ENCODE results near the gene ENOX2. TPM values are rescaled to one million over a fixed set of nuclear protein-coding genes. Genes with fewer than 3 reads are reported as not detected.

ENOX2 gene
- polyA plus RNA-seq, 1 donor (not counting 4 experiments of a cell fraction or from before 2014, with no cell fraction given): 24.5 TPM

DNA sequence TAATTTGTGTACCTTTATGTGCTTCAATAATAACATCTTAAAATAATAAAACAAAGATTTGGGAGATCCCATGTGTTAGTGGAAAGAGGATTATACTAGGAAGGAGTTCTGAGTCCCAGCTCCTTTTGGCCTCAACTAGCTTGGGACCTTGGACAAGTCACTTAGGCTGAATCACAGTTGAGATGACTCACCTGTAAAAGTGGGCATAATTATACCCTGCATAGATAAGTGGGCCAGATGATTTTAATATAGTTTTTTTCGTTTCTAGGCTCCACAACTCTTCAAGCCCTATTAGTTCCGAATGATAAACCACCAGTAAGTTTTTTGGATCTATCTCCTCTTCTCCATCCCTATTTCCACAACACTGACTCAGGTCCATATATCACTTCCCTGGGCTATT, 131.8 kb downstream of the ENOX2 start:
- no peak overlapping the region for H2AFZ ChIP-seq (ENCODE audit: control insufficient read depth, low read length)
- H3K9ac ChIP-seq (ENCODE audit: control insufficient read depth, extremely low read depth, insufficient read depth, low read length): no peak overlapping the region
- H3K79me2 ChIP-seq (ENCODE audit: control insufficient read depth, insufficient read depth, low read length): no peaks in the 10 kb centered on the region
- no peaks in the 10 kb centered on the region for H3K9me3 ChIP-seq (ENCODE audit: control insufficient read depth, low read depth, low read length)
- no peak for TF ChIP-seq EZH2 (IDR thresholded peaks at IDR 0.05; ENCODE audit: low read length)
- TF ChIP-seq CTCF (optimal IDR thresholded peaks at IDR 0.05 in 1 of 3, IDR thresholded peaks at IDR 0.05 in 1 of 3, conservative IDR thresholded peaks at IDR 0.05 in 1 of 3; ENCODE audit: extremely low read depth in 1 of 3, insufficient read depth in 2 of 3, low read length in 3 of 3): no peak
- H3K27ac ChIP-seq (ENCODE audit: control insufficient read depth, insufficient read depth, low read length): peak overlapping the region; percentile 70
- H3K4me3 ChIP-seq (ENCODE audit: control insufficient read depth in 2 of 3, extremely low read depth in 1 of 3, insufficient read depth in 2 of 3, low read depth in 1 of 3, low read length in 3 of 3): no peak overlapping the region
- H3K4me1 ChIP-seq (ENCODE audit: control insufficient read depth, extremely low read depth, insufficient read depth, low read length): peaks cover 31% of the 10 kb centered on the region
- H3K27me3 ChIP-seq (ENCODE audit: control insufficient read depth, extremely low read depth, insufficient read depth, low read length): no peaks in the 10 kb centered on the region
- peak overlapping the region; percentile 20 for H3K4me2 ChIP-seq (ENCODE audit: control insufficient read depth, extremely low read depth, insufficient read depth, low read depth, low read length)
- H4K20me1 ChIP-seq (ENCODE audit: control insufficient read depth, extremely low read depth, insufficient read depth, low read length): no peaks in the 10 kb centered on the region
- no peak for DNase-seq (ENCODE audit: low read depth, low spot score)
- H3K36me3 ChIP-seq (ENCODE audit: control insufficient read depth in 2 of 2, extremely low read depth in 1 of 2, insufficient read depth in 2 of 2, low read length in 2 of 2): no peaks in the 10 kb centered on the region
- FAIRE-seq: no peak
- no peaks in the 10 kb centered on the region for H3K9me1 ChIP-seq (ENCODE audit: control insufficient read depth, extremely low read depth, insufficient read depth, low read length)
- dilution Hi-C loops (cut with MboI; ENCODE audit: extremely low pct_ligation_motif_present, low sequenced_read_pairs): no loop called here

DNA sequence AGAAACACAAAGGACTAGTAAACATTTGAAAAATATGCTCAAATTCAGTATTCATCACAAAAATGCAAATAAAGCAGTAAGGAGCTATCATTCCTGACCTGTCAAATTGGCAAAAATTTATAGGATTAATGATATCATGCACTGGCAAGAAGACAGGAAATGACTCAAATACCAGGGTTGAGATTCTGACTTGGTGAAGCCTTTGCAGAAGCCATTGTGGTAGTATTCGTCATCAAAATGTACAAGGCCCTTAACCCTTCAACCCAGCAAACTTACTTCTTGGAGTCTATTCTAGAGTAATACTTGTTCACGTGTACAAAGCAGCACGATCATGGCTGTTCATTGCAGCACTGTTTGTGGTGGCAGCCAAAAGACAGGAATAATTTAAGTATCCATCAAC, 132.4 kb downstream of the ENOX2 start:
- no peak overlapping the region for H3K9ac ChIP-seq (ENCODE audit: control insufficient read depth, extremely low read depth, insufficient read depth, low read length)
- peak; percentile 71 for FAIRE-seq
- peak overlapping the region; percentile 20 for H3K4me2 ChIP-seq (ENCODE audit: control insufficient read depth, extremely low read depth, insufficient read depth, low read depth, low read length)

More for the DNA sequence above, 132.4 kb downstream of the ENOX2 start:
- H2AFZ ChIP-seq (ENCODE audit: control insufficient read depth, low read length): no peak overlapping the region
- H3K27me3 ChIP-seq (ENCODE audit: control insufficient read depth, extremely low read depth, insufficient read depth, low read length): no peaks in the 10 kb centered on the region
- no peak for TF ChIP-seq EZH2 (IDR thresholded peaks at IDR 0.05; ENCODE audit: low read length)
- TF ChIP-seq CTCF (optimal IDR thresholded peaks at IDR 0.05 in 1 of 3, IDR thresholded peaks at IDR 0.05 in 1 of 3, conservative IDR thresholded peaks at IDR 0.05 in 1 of 3; ENCODE audit: extremely low read depth in 1 of 3, insufficient read depth in 2 of 3, low read length in 3 of 3): no peak
- no peaks in the 10 kb centered on the region for H3K9me1 ChIP-seq (ENCODE audit: control insufficient read depth, extremely low read depth, insufficient read depth, low read length)
- no peaks in the 10 kb centered on the region for H3K9me3 ChIP-seq (ENCODE audit: control insufficient read depth, low read depth, low read length)
- no peaks in the 10 kb centered on the region for H3K36me3 ChIP-seq (ENCODE audit: control insufficient read depth in 2 of 2, extremely low read depth in 1 of 2, insufficient read depth in 2 of 2, low read length in 2 of 2)
- H3K79me2 ChIP-seq (ENCODE audit: control insufficient read depth, insufficient read depth, low read length): no peaks in the 10 kb centered on the region
- no peak overlapping the region for H3K4me3 ChIP-seq (ENCODE audit: control insufficient read depth in 2 of 3, extremely low read depth in 1 of 3, insufficient read depth in 2 of 3, low read depth in 1 of 3, low read length in 3 of 3)
- dilution Hi-C loops (cut with MboI; ENCODE audit: extremely low pct_ligation_motif_present, low sequenced_read_pairs): no loop called here
- DNase-seq (ENCODE audit: low read depth, low spot score): peak; percentile 41
- H4K20me1 ChIP-seq (ENCODE audit: control insufficient read depth, extremely low read depth, insufficient read depth, low read length): no peaks in the 10 kb centered on the region
- H3K4me1 ChIP-seq (ENCODE audit: control insufficient read depth, extremely low read depth, insufficient read depth, low read length): peaks cover 31% of the 10 kb centered on the region
- H3K27ac ChIP-seq (ENCODE audit: control insufficient read depth, insufficient read depth, low read length): peak overlapping the region; percentile 70
